NCI-H1694 (cell line): ENCODE results near the gene GIPR.
"Not testable (repeated sequence)": the region's sequence is repeated elsewhere in the genome, so short reads cannot be mapped to it uniquely, and the experiment has no call there.

Experiments used
- DNase-seq: peaks from one replicate; lab custom pipeline; 2025; lab: John Stamatoyannopoulos, UW

The GIPR gene

DNA sequence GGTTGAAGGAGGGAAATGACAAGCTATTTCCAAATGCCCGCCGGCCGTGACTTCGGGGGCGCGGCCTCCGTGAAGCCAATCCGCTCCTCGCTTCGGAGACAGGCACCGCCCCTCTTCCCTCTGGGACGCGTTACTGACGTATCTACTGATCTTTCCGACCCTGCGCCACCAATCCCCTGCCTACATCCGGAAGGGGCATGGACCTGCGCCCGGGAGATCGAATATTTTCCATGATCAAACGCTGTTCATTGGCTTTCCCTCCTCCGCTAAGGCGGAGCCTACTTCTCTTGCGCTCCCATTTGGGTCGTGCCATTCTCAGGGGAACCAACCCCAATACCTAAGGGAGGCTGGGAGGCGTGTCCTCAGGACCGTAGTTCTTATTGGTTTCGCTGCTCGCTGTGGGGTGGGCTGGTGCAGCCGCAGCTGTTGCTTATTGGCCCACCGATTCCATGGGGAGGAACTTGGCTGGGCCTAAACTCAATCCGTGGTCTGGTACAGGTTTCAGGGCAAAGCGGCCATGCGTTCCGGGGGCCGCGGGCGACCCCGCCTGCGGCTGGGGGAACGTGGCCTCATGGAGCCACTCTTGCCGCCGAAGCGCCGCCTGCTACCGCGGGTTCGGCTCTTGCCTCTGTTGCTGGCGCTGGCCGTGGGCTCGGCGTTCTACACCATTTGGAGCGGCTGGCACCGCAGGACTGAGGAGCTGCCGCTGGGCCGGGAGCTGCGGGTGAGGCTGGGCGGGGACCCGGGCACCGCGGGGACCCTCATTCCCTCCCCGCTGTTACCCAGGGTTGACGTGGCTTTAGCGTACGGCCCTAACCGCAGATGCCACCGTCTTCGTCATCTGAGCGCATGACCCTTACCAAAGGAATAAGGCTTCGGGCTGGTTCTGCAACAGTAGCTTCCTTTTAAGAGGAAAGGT is 24.4 kb downstream of the GIPR start, which contains the start of gene QPCTL:
Gene QPCTL, plus strand, starts transcription at position 480 of the 919 bp plus-strand sequence. Its CDS starts 38 bp downstream, at position 518.
- peak; percentile 99 for DNase-seq

DNA sequence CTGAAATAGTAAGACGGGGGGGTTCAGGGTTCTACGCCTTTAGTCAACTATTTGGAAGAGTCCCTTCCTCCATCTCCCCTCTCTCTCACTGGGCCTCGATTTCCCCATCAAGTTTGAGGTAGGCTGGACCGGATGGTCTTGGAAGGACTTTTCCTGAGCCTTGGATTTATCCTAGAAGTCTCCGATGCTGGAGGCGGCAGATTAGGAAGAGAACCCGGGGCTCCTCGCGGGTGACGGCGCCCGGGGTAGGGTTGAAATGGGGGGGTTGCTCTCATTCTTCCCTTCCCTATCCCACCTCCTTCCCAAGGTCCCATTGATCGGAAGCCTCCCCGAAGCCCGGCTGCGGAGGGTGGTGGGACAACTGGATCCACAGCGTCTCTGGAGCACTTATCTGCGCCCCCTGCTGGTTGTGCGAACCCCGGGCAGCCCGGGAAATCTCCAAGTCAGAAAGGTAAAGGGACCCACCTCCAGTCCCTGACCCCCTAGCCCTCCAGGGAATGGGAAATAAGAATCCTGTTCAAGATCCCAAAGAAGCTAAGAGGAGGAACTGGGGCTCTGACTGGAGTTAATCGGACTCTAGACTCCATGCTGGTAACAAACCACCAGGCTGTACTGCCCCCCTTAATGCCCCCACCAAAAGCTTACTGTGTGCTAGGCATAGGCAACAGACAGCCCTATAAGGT is 25.2 kb downstream of the GIPR start:
- DNase-seq: peak; percentile 78

DNA sequence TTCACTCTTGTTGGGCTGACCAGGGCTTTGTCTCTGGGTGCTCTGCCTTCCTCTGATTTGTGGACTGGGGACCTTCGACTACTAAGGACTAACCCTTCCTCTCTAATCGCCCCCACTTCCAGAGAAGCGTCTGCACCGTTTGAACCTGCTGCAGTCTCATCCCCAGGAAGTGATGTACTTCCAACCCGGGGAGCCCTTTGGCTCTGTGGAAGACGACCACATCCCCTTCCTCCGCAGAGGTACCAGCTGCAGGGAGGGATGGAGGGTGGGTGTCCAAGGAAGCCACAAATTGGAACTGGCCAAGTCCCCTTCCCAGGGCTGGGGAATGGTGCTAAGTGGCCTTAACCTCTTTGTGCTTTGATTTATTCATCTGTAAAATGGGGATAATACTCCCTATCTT is 33.7 kb downstream of the GIPR start:
- DNase-seq: no peak

DNA sequence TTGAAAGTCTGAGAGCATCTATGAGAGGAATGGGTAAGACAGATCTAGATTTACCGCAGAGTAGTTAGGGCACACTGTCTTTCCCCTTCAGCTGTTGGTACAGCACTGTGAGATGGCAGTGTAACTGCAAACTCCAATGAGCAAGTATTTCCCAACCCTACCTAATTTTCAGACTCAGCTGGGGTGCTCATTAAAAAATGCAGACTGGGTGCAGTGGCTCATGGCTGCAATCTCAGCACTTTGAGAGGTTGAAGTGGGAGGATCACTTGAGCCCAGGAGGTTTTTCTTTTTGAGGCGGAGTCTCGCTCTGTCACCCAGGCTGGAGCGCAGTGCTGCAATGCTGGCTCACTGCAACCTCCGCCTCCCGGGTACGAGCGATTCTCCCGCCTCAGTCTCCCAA is 37.1 kb downstream of the GIPR start:
- no peak for DNase-seq

DNA sequence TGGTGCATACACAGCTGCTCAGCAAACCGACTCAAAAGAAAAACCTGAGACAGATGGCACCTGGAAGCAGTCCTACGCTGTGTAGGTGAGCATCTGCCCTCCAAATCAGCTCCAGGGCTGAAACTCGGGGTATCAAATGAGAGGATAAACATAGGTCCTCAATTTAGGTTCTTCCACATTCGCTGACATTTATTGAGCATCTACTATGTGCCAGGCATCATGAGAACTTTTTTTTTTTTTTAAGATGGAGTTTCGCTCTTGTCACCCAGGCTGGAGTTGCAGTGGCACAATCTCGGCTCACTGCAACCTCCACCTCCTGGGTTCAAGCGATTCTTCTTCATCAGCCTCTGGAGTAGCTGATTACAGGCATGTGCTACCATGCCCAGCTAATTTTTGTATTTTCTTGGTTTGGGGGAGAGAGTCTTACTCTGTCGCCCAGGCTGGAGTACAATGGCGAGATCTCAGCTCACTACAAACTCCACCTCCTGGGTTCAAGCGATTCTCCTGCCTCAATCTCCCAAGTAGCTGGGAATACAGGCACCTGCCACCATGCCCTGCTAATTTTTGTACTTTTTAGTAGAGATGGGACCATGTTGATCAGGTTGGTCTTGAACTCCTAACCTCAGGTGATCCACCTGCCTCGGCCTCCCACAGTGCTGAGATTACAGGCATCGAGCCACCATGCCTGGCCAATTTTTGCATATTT is 37.8 kb downstream of the GIPR start:
- DNase-seq: no peak

DNA sequence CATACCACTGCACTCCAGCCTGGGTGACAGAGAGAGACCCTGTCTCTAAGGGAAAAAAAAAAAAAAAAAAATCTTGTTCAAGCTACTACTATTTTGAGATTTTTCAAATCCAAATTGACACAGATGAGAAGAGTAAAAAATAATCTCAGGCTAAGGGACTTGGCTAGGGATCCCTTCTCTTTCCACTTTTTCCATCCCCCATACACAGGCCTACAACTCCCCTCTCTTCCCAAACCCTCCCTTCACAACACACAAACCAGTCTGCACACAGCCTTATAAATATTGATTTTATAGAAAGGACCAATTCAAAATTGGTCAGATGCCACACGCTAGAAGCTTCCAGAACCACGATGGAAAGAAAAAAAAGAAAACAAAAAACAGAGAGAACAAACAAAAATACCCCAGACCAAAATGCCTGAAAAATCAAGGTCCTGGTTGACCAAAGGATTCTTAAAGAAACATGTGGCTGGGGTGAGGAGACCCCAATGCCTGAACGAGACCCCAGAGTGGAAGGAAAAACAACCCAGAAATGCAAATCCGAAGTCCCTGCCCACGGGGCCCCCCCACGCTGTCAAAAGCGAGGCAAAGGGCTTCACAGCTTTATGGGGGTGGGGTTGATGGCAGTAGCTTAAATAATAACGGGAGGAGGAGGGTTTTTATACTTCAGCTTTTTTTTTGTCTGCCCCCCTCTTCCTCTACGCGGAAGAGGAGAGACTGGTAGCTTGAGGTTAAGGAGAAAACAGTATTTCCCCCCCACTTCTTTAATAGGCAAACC is 42.5 kb downstream of the GIPR start:
- no peak for DNase-seq

DNA sequence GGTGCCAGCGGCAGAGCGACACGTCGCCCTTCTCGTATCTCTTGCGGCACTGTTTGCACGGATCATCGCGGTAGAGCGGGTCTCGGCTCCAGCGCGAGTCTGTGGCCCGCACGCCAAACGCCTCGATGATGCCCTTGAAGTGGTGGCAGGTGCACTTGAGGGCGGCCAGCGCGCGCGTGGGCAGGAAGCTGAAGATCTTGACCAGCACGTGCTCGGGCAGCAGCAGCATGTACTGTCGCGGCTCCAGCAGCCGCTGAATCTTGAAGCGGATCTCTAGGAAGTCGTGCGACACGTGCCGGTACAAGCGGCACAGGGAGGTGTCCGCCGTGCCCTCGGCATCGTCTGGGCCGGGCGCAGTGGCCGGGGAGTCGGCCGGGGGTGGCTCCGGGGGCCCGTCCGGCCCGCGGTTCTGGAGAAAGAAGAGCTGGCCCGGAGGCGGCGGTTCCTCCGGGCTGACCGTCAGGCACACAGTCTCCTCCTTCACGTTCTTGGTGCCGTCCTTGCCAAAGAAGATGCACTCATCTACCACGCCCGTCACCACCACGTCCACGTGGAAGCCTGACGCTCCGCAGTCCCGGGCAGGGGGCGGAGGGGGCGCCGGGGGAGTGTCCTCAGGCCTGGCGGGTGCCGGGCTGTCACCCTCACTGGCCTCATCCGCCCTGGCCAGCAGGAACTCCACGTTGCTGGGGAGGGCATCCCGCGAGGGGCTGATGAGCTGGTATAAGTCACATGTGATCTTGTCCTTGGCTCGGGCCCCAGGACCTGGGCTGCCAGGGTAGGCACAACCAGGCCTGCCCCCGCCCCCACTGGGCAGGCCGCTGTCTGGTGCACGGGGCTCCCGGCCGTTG is 44.1 kb downstream of the GIPR start:
- DNase-seq: no peak

DNA sequence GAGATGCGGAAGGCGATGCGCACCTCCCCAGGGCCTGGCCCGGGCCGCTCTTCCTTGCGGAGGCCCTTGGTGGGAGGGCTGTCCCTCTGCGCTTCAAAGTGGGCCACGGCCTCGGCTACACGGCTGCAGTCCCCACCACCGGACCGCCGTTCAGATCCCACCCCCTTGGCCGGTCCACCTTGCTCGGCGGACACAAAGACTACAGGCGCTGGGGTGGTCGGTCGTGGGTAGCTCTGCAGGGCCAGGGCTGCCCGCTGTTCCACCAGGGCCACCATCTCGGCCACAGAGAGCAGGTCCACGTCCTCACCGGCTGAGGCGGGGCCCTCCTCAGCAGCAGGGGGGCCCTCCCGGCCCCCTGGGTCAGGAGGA is 44.7 kb downstream of the GIPR start:
- no peak for DNase-seq

DNA sequence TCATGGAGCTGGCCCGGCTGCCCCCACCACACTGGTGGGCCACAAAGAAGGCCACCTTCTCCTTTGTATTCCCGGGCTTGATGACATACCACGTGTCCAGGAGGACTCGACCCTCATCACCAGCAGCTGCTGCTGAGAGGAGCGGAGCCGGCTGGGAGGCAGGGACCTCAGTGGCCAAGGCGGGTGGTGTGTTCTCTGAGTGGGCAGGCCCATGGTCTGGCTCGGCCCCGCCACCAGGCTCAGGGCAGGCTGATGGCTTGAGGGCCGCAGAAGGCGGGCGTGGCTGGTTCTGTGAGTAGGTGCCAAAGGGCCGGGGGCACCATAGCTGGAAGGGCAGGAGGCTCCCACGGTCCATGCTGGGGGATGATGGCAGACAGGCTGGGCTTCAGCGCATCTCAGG is 45.1 kb downstream of the GIPR start:
- DNase-seq: no peak

DNA sequence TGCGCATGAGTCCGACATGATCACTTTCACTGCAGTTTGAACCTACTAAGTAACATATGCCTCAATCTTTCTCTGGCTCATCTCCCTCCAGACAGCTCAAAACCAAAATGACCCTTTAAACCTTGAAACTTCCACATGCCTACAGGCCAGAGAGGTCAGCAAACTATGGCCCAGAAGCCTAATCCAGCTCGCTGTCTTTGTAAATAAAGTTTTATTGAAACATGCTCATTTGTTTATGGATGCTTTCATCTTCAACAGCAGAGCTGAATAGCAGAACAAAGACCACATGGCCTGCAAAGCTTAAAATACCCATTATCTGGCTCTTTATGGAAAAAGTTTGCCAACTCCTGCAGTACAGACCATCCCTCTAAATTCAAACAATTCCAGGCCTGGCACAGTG is 47.1 kb downstream of the GIPR start:
- no peak for DNase-seq

DNA sequence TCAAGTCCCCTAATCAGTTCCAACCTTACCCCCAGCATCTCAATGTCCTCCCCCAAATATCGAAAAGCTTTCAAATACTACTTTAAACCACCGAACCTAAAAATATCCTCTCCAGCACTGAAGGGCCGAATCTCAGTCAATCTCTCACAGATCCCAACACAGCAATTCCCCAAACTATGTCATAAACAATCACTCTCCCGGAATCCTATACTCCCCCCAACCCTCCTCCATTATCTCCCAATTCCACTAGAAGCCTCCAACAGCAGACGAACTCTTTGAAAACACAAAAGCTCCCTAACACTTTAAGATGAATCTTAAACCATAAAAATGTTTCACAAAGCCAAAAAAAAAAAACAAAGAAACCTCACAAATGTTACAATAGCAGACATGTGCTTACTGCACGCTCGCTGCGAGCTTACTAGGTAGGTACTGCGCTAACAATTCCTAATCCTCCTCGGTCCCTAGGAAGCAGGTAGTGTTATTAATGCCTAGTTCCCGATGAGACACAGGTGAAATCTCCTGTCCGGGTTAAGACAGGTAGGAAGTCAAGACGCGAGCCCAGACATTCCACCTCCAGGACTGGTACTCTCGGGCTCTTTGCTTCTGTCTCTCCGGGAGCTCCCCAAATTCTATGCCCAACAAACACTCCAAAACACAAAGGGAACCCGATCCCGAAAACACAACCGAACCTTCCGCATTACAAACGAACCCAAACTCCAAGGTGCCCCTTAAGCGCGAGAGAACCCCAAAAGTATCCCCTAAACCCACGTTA is 48.5 kb downstream of the GIPR start:
- no peak for DNase-seq

DNA sequence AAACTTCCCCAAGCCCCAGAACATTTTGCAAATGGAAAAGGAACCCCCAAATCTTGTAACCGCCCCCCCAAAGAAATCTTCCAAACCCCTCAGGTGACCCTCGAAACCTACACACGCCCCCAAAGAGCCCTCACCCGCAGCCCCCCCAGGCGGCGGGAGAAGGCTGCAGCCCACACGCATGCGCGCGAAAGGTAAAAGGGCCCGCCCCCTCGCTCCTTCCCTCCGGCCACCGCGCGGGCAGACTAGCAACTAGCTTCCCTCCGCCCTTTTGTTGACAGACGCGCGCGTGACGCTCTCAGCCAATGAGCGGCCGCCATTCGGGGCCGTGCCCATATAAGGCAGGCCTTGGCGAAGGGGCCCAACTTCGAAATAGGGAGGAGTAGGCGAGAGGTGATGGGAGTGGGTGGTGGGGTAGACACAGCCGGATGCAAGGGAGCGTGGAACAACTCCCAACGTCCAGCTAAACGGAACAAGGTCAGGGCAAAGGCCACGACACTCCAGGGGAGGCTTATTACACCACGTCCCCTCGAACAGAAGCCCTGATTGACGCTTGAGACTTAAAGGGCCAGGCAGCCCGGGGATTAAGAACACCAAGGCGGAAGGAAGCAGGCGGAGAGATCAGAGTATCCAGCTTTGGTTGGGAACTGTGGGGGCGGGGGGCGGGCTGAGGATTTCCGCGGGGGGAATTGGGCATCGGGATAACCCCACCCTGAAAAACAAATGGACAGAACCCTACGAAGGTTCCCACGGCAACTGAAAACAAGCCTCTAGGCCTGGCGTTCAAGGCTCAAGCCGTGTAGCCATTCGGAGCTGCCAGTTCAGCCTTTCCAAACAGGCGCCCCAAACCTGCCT is 49.3 kb downstream of the GIPR start:
- peak; percentile 97 for DNase-seq

DNA sequence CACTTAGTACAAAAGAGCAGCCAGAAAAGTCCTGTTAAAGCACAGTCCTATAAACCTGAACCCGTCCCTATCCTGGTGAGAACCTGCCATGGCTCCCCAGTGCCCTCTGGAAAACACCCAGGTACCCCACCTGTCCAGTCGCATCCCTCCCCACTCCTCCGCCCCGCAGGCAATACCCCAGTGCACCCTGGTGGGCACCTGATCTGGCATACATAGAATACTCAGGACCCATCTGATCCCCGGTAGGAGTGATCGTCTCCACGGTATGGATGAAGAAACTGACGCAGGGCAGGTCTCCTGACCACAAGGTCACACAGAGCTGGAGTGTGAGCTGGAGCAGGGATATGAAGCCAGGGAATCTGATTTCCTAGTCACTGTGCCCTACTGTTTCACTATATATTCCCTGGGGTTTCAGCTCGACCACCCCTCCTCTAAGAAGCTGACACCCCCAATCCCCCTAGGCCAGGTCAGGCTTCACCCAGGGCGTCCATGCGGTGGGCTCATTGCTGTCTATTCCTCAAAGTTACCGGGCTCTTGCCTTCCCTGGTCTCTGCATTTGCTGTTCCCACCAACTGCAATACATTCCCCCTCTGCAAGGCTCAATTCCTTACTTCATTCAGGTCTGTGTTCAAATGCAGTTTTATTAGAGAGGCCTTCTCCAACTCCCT is 50.1 kb downstream of the GIPR start:
- no peak for DNase-seq

DNA sequence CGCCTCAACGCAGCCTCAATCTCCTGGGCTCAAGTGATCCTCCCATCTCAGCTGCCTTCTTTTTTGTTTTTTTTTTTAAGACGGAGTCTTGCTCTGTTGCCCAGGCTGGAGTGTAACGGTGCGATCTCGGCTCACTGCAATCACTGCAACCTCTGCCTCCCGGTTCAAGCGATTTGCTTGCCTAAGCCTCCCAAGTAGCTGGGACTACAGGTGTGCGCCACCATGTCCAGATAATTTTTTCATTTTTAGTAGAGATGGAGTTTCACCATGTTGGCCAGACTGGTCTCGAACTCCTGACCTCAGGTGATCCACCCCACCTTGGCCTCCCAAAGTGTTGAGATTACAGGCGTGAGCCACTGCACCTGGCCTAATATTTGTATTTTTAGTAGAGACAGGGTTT is 52.0 kb downstream of the GIPR start:
- not testable (repeated sequence) for DNase-seq

DNA sequence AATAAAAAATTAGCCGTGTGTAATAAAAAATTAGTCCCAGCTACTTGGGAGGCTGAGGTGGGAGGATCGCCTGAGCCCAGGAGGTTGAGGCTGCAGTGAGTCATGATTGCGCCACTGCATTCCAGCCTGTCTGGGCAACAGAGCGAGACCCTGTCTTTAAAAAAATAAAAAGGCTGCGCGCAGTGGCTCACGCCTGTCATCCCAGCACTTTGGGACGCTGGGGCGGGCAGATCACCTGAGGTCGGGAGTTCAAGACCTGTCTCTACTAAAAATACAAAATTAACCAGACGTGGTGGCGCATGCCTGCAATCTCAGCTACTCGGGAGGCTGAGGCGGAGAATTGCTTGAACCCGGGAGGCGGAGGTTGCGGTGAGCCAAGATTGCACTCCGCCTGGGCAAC is 60.7 kb downstream of the GIPR start:
- DNase-seq: not testable (repeated sequence)

DNA sequence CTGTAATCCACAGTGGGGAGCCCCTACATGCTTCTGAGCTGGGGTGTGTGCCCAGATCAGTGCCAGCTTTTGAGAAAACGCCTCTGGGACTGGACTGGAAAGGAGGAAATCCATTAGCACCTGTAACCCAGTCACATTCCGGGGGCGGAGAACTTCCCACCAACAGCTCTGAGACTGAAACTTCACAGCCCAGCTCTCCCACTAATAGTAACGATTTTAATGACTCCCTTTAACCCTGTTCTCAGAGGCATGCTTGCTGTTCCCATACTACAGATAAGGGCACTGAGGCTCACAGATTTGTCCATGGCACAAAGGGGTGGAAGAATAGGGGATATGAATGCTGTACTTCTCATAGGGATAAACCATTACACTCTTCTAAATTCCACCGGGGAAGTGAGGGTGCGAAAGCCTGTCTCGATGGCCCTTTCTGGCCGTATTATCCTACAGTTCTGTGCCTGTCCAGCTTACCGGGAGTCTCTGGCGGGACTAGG is 61.8 kb downstream of the GIPR start:
- DNase-seq: no peak

DNA sequence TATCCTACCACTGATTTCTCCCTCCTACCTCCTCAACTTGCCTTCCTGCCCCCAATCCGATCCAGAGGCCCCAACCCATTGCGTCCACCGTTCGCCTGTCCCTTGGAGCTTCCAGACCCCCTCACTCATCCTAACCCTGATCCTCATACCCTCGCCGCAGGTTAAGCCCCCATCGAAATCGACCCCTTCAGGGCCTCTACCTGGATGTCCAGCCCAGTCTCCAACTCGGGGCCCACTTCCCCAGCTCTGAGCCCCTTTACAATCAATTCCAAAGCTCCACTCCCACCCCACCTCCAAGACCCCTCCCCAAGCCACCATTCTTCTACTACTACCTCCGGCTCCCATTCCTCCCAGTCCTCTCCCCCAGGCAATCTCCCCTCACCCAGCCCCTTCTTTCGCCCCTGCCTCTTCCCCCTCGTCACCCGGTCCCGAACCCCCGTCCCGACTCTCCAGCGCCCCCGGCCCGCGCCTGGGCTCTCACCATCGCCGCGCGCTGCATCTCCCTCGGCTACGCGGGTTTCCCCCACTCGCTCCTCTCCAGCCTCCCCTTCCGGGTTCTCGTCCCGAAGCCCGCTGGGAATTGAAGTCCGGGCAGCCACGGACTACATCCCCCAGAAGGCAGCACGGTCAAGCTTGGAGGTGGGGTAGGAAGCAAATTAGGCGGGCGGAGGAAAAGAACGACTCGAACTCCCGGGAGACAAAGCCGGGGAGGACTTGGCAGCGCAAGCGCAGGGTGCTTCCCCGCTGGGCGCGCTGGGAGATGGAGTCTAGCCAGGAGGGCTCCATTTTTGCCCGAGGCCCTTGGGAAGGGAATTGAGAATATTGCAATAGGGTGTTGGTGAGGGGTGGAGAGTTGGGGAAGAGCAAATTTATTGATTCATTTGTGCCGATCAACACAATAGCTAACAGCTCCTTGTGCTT is 62.6 kb downstream of the GIPR start, which contains the start of gene FBXO46:
Gene FBXO46, minus strand, starts transcription at position 529 of the 921 bp plus-strand sequence. CDS start 17,401 bp downstream, outside the sequence.
- DNase-seq: peak; percentile 98
